GM12891 (cell line): Measurements from ENCODE around the gene FMN1.

Experiments used
- PAX5 ChIP-seq: IDR thresholded peaks from 2 replicates; pipeline ENCODE4 v1.6.1; 2011; ENCODE audit warnings: low read length, moderate library complexity, mild to moderate bottlenecking; ENCODE audit not compliant: insufficient read depth, severe bottlenecking
- POLR2A ChIP-seq: IDR thresholded peaks from 2 replicates; pipeline ENCODE4 v1.6.1; 2011; ENCODE audit warnings: low read depth, low read length, control low read depth
- POLR2AphosphoS5 ChIP-seq: IDR thresholded peaks from 2 replicates; pipeline ENCODE4 v1.6.1; 2011; ENCODE audit warnings: low read depth, low read length, control low read depth
- POU2F2 ChIP-seq: IDR thresholded peaks from 2 replicates; pipeline ENCODE4 v1.6.1; 2011; ENCODE audit warnings: low read depth, mild to moderate bottlenecking, control low read depth, low read length, moderate library complexity
- SPI1 ChIP-seq: IDR thresholded peaks from 2 replicates; pipeline ENCODE4 v1.6.1; 2011; ENCODE audit warnings: low read depth, low read length, control low read depth
- TAF1 ChIP-seq: IDR thresholded peaks from 2 replicates; pipeline ENCODE4 v1.6.1; 2011; ENCODE audit warnings: low read depth, low read length, control low read depth

DNA sequence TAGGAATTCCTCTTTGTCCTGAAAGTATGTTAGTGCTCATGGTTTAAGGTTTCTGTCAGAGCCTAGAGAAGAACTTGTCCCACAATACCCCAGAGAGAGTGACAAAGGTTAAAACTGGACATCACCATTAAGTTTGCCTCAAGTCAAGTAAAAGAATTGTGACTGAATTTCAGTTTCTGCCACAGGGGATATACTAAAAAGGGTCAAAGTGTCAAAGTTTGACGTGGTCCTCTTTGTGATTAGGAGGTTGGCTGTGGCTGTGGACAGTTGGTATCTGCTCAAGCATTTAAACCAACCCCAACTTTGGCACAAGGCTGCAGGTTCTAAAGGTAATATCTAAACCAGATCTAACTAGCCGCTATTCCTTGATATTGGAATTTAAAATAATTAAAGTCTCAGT, 26.1 kb downstream of the FMN1 start:
- TF ChIP-seq TAF1 (no peak), POLR2AphosphoS5 (no peak), POLR2A (no peak), SPI1 (no peak), POU2F2 (no peak), PAX5 (no peak)
